AG10803 (cell line): Measurements from ENCODE around the gene BUB3.

ENCODE experiments used
- DNase-seq: peaks from one replicate; pipeline ENCODE4 v3.0.0; 2010; ENCODE audit warnings: low read depth
- H3K4me3 ChIP-seq: 2 replicates; pipeline ENCODE4 v1.5.1; 2011; ENCODE audit warnings: mild to moderate bottlenecking, low read length, control low read depth
- CTCF ChIP-seq: conservative IDR thresholded peaks from 2 replicates; pipeline ENCODE4 v1.5.1; 2011; ENCODE audit warnings: mild to moderate bottlenecking, low read length, control low read depth, inconsistent platforms

BUB3 gene

GRCh38 chr10:123132576-123133477 lies 21.4 kb upstream of the BUB3 start:
- DNase-seq = peak; percentile 71
- TF ChIP-seq CTCF = peak; percentile 93
- H3K4me3 ChIP-seq = peak overlapping the region; percentile 47

- TF ChIP-seq CTCF = no peak; the same call in 1 of the 2 replicates
- DNase-seq = no peak
- H3K4me3 ChIP-seq = no peak overlapping the region
Measured at GRCh38 chr10:123133541-123134342, 20.5 kb upstream of the BUB3 start.

- TF ChIP-seq CTCF = no peak
- H3K4me3 ChIP-seq = no peak overlapping the region
- DNase-seq = no peak
Measured at GRCh38 chr10:123134343-123134914, 19.8 kb upstream of the BUB3 start.

GRCh38 chr10:123134915-123135414 lies 19.2 kb upstream of the BUB3 start:
- no peak overlapping the region; the same call in 1 of the 2 replicates for H3K4me3 ChIP-seq
- no peak for DNase-seq
- TF ChIP-seq CTCF = no peak

- TF ChIP-seq CTCF = no peak
- DNase-seq = peak; percentile 32
- H3K4me3 ChIP-seq = peak within 1 kb of the TSS; percentile 29
Measured at GRCh38 chr10:123135415-123136141, 18.6 kb upstream of the BUB3 start, which contains the start of gene HMX3. TSS of gene HMX3 (plus strand) at chr10:123135970. CDS start at chr10:123136051, 81 bp downstream.

GRCh38 chr10:123136221-123136805 lies 17.9 kb upstream of the BUB3 start:
- H3K4me3 ChIP-seq = no peak overlapping the region
- DNase-seq = no peak
- no peak for TF ChIP-seq CTCF
